OCI-LY3 (cell line): ENCODE results near the gene MGAT2.

Experiments
- EZH2phosphoT487 ChIP-seq: fragments of 200-600 bp; shearing (Covaris generic); IDR thresholded peaks from 2 replicates; pipeline ENCODE4 v1.6.1; 2018; ENCODE audit warnings: antibody characterized with exemption, mixed run types, low read depth
- TF ChIP-seq, protein P1 (sequence below): fragments of 200-600, 300-600 bp; sonication (generic); IDR thresholded peaks from 2 replicates; pipeline ENCODE4 v1.5.1; 2014; ENCODE audit warnings: antibody characterized with exemption, low read length, low read depth

DNA sequence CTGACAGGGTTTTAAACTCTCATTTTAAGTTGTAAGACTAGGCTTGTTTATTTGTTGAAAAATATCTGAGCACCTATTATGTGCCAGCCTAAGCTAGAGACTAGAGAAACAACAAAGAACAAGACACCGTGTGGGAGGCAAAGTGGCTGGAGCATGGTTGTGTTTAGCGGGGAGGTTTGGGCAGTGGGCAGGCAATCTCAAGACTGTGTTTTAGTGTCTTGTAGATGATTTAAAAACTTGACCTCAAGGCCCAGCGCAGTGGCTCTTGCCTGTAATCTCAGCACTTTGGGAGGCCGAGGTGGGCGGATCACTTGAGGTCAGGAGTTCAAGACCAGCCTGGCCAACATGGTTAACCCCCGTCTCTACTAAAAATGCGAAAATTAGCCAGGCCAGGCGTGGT, 7.9 kb upstream of the MGAT2 start:
- TF ChIP-seq, protein P1, sequence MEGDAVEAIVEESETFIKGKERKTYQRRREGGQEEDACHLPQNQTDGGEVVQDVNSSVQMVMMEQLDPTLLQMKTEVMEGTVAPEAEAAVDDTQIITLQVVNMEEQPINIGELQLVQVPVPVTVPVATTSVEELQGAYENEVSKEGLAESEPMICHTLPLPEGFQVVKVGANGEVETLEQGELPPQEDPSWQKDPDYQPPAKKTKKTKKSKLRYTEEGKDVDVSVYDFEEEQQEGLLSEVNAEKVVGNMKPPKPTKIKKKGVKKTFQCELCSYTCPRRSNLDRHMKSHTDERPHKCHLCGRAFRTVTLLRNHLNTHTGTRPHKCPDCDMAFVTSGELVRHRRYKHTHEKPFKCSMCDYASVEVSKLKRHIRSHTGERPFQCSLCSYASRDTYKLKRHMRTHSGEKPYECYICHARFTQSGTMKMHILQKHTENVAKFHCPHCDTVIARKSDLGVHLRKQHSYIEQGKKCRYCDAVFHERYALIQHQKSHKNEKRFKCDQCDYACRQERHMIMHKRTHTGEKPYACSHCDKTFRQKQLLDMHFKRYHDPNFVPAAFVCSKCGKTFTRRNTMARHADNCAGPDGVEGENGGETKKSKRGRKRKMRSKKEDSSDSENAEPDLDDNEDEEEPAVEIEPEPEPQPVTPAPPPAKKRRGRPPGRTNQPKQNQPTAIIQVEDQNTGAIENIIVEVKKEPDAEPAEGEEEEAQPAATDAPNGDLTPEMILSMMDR: no peak
- TF ChIP-seq EZH2phosphoT487: no peak
